Heart left ventricle (tissue), 16 donors: ENCODE results near the gene RNPEPL1. TPM values are rescaled to one million over a fixed set of nuclear protein-coding genes. Genes with fewer than 3 reads are reported as not detected.

Source experiments
- ATAC-seq, 4 donors: fragments of 200-7000 bp; cut with Tn5 transposase; one replicate each; pipeline ENCODE4 v1.9.1; 2020 to 2022; ENCODE audit warnings: moderate library complexity in 4 of 4, mild to moderate bottlenecking in 3 of 4, moderate number of reproducible peaks in 1 of 4
- DNase-seq, 5 donors: peaks; one replicate each; pipeline ENCODE4 v3.0.0-alpha.2; 2020
- H3K27ac ChIP-seq, 12 donors: fragments of 200-600 bp; sonication (generic) in 4 of 12; one replicate each; pipeline versions ENCODE4 v1.5.0 to v1.8.0; 2016 to 2022; ENCODE audit warnings: mild to moderate bottlenecking in 2 of 12
- H3K27me3 ChIP-seq, 9 donors: fragments of 200-600 bp; sonication (generic) in 2 of 9; one replicate each; pipeline versions ENCODE4 v1.5.1 to v1.8.0; 2016 to 2022; ENCODE audit warnings: mild to moderate bottlenecking in 3 of 9
- H3K36me3 ChIP-seq, 9 donors: fragments of 200-600 bp; sonication (generic) in 2 of 9; one replicate each; pipeline versions ENCODE4 v1.5.0 to v1.8.0; 2018 to 2022; ENCODE audit warnings: mild to moderate bottlenecking in 2 of 9
- H3K4me1 ChIP-seq, 12 donors: fragments of 200-600 bp; sonication (generic) in 4 of 12; one replicate each; pipeline versions ENCODE4 v1.5.0 to v1.8.0; 2016 to 2022; ENCODE audit warnings: mild to moderate bottlenecking in 3 of 12
- H3K4me3 ChIP-seq, 12 donors: fragments of 200-600 bp; sonication (generic) in 4 of 12; one replicate each; pipeline versions ENCODE4 v1.5.0 to v1.8.0; 2017 to 2022; ENCODE audit warnings: mild to moderate bottlenecking in 9 of 12, moderate library complexity in 4 of 12
- H3K9me3 ChIP-seq, 12 donors: fragments of 200-600 bp; sonication (generic) in 4 of 12; one replicate each; pipeline versions ENCODE4 v1.5.0 to v1.8.0; 2016 to 2022; ENCODE audit warnings: mild to moderate bottlenecking in 1 of 12
- CTCF ChIP-seq, 12 donors: fragments of 200-600 bp; sonication (generic) in 4 of 12; IDR thresholded peaks; one replicate each; pipeline versions ENCODE4 v1.5.0 to v1.8.0; 2018 to 2022; ENCODE audit warnings: antibody characterized with exemption in 12 of 12, mild to moderate bottlenecking in 5 of 12
- POLR2A ChIP-seq, 2 donors: fragments of 450-650 bp; IDR thresholded peaks; one replicate each; pipeline ENCODE4 v1.6.1; 2017; ENCODE audit warnings: antibody characterized with exemption in 2 of 2, mild to moderate bottlenecking in 2 of 2, moderate library complexity in 2 of 2
- WGBS, 4 donors: extraction: QIAGEN DNeasy Blood & Tissue Kit in 2 of 4; methylation state at CpG; one replicate each; pipeline versions ENCODE4 v1.1.5 to v1.1.7; 2013 to 2018; 5-methylcytosine and 5-hydroxymethylcytosine counted together
- intact Hi-C, 10 donors: fragments of 100-400 bp; cut with DNase I; formaldehyde crosslinking; loops; one replicate each; pipeline versions ENCODE4 v1.11.1 to v1.14.2; 2022
- polyA plus RNA-seq, 2 donors: library from polyadenylated mRNA; stranded (reverse); fragments of 200-250 nt; gene quantifications; one replicate each; pipeline ENCODE4 v1.2.3, GENCODE V29; 2013
- total RNA-seq, 9 donors: library from RNA; depleted of rRNA in 2 of 9; stranded (reverse); fragments of >200 nt in 2 of 9; fragmentation: NEBNext Ultra II Directional in 3 of 9; extraction: Animal tissue kit (Norgen Biotek cat#: 25700) in 3 of 9; gene quantifications; one replicate each; pipeline versions ENCODE4 v1.1.0 to v1.2.4, GENCODE V29; 2016 to 2023
- donor health status: ischemic (EF 13 %, LVEDD 7.1; RV severe dilation, severe dysfunction).
- donor health status: healthy with polysubstance abuse.
- donor health status: DM: no; HTN: yes; CAD: no.
- donor health status: DM: no; HTN: no; CAD: no.
- donor health status: ischemic (EF 25% LVEDD 6.9; RV normal size, moderate dysfunction).
- donor health status: ischemic (EF 25% LVEDD 5.7; RV mildly dilated, moderate dysfunction).
- donor health status: healthy.
- donor health status: DM: yes; HTN: yes; CAD: no.
- donor health status: ischemic (EF 35%, LVEDD 5.7; RV mildly dilated, moderate dysfunction).
- donor health status: nonischemic (EF 11% LVEDD 7.7; RV severe dilation, severe dysfunction).
- donor health status: DM: yes; HTN: yes; CAD: no.
- donor health status: PGD.
- donor health status: ischemic (EF 29% LVEDD 5.4; RV normal size, mild dysfunction).
- donor health status: nonischemic (EF 23%, LVEDD 6.1; RV moderate dilation, normal function).

The RNPEPL1 gene
- total and polyA plus RNA-seq, 11 donors: 67.5 to 206 (median 91.0) TPM

- intact Hi-C loops: loop anchor here in 1 of 10 donors (10.0 kb wide), 1 partner anchor 108 kb away; no protein-coding TSS in a partner anchor
- Histone ChIP-seq H3K4me1 (peaks cover 0 to 50% (median 28%) of the 10 kb centered on the region in 12 donors), H3K36me3 (peaks cover 0 to 61% (median 36%) of the 10 kb centered on the region in 9 donors), H3K9me3 (no peaks in the 10 kb centered on the region), H3K27ac (peak overlapping the region in 11 of 12 donors; percentile 17 to 84 (median 75)), H3K27me3 (no peaks in the 10 kb centered on the region), H3K4me3 (peak overlapping the region in 2 of 12 donors; percentile 7 to 25)
- peak; percentile 79 to 88 (median 84) for DNase-seq
- 20 to 66% (median 57%) methylated on average over 10 to 23 of the region's 23 CpGs for WGBS, 4 donors
- TF ChIP-seq POLR2A (IDR thresholded peaks at IDR 0.05) (no peak), CTCF (IDR thresholded peaks at IDR 0.05) (no peak)
- peak; percentile 49 to 73 (median 68) for ATAC-seq
Observed at GRCh38 chr2:240596491-240596931, 28.2 kb downstream of the RNPEPL1 start.

GRCh38 chr2:240597054-240597418 is 28.8 kb downstream of the RNPEPL1 start:
- H3K9me3 ChIP-seq: no peaks in the 10 kb centered on the region
- H3K27me3 ChIP-seq: no peaks in the 10 kb centered on the region
- DNase-seq (peak in 2 of 5 donors; percentile 17 to 58), ATAC-seq (no peak)
- H3K36me3 ChIP-seq: peaks cover 0 to 57% (median 32%) of the 10 kb centered on the region in 9 donors
- WGBS, 4 donors: 75 to 90% (median 81%) methylated on average over 8 to 10 of the region's 10 CpGs
- peak overlapping the region in 3 of 12 donors; percentile 17 to 78 (median 75) for H3K27ac ChIP-seq
- intact Hi-C loops: loop anchor here in 1 of 10 donors (10.0 kb wide), 1 partner anchor 108 kb away; no protein-coding TSS in a partner anchor
- H3K4me3 ChIP-seq: peak overlapping the region in 2 of 12 donors; percentile 7 to 25
- TF ChIP-seq POLR2A (IDR thresholded peaks at IDR 0.05): no peak
- no peak for TF ChIP-seq CTCF (IDR thresholded peaks at IDR 0.05)
- peaks cover 0 to 44% (median 28%) of the 10 kb centered on the region in 12 donors for H3K4me1 ChIP-seq

GRCh38 chr2:240597419-240598181 is 29.3 kb downstream of the RNPEPL1 start:
- H3K9me3 ChIP-seq: no peaks in the 10 kb centered on the region
- peak overlapping the region in 1 of 12 donors; percentile 75 for H3K27ac ChIP-seq
- H3K4me3 ChIP-seq: no peak overlapping the region
- WGBS, 4 donors: 88 to 93% (median 89%) methylated on average over 9 to 22 of the region's 22 CpGs
- ATAC-seq: no peak
- intact Hi-C loops: loop anchor here in 1 of 10 donors (10.0 kb wide), 1 partner anchor 107 kb away; no protein-coding TSS in a partner anchor
- H3K4me1 ChIP-seq: peaks cover 0 to 44% (median 28%) of the 10 kb centered on the region in 12 donors
- TF ChIP-seq CTCF (IDR thresholded peaks at IDR 0.05): no peak
- TF ChIP-seq POLR2A (IDR thresholded peaks at IDR 0.05): no peak
- no peaks in the 10 kb centered on the region for H3K27me3 ChIP-seq
- H3K36me3 ChIP-seq: peaks cover 0 to 54% (median 26%) of the 10 kb centered on the region in 9 donors
- DNase-seq: peak in 1 of 5 donors; percentile 15

GRCh38 chr2:240598311-240598911 is 30.1 kb downstream of the RNPEPL1 start:
- peak in 1 of 5 donors; percentile 16 for DNase-seq
- peaks cover 0 to 38% (median 23%) of the 10 kb centered on the region in 12 donors for H3K4me1 ChIP-seq
- no peaks in the 10 kb centered on the region for H3K9me3 ChIP-seq
- H3K36me3 ChIP-seq: peaks cover 0 to 54% (median 20%) of the 10 kb centered on the region in 9 donors
- ATAC-seq: no peak
- H3K27ac ChIP-seq: no peak overlapping the region
- H3K27me3 ChIP-seq: no peaks in the 10 kb centered on the region
- WGBS, 4 donors: 91 to 100% (median 95%) methylated on average over 5 to 17 of the region's 17 CpGs
- no peak overlapping the region for H3K4me3 ChIP-seq
- intact Hi-C loops: loop anchor here in 1 of 10 donors (10.0 kb wide), 1 partner anchor 106 kb away; no protein-coding TSS in a partner anchor
- TF ChIP-seq POLR2A (IDR thresholded peaks at IDR 0.05) (no peak), CTCF (IDR thresholded peaks at IDR 0.05) (no peak)
